Right hindlimb (tissue), 1 donor: ENCODE results near the gene TMEM82.
A peak's percentile ranks its signal among the peaks of the same experiment; 100 is the strongest.

Experiments
- DNase-seq: peaks from one replicate; pipeline ENCODE4 v3.0.0-alpha.2; 2018

The TMEM82 gene

GRCh38 chr1:15757575-15758342 lies 15.5 kb downstream of the TMEM82 start:
- no peak for DNase-seq

GRCh38 chr1:15758343-15758931 lies 16.1 kb downstream of the TMEM82 start, which contains the start of gene FBLIM1:
Gene FBLIM1 (plus strand): TSS chr1:15758795. CDS start chr1:15764984, 6,189 bp downstream.
- DNase-seq = no peak

- DNase-seq = no peak
Measured at GRCh38 chr1:15758953-15759661, 16.8 kb downstream of the TMEM82 start.

GRCh38 chr1:15760520-15761211 lies 18.4 kb downstream of the TMEM82 start:
- DNase-seq = peak; percentile 68

- no peak for DNase-seq
Measured at GRCh38 chr1:15761366-15762128, 19.2 kb downstream of the TMEM82 start.

- DNase-seq = no peak
Measured at GRCh38 chr1:15762546-15762945, 20.2 kb downstream of the TMEM82 start.

- DNase-seq = no peak
Measured at GRCh38 chr1:15764269-15764764, 22.0 kb downstream of the TMEM82 start.

GRCh38 chr1:15764890-15765289 lies 22.6 kb downstream of the TMEM82 start:
- DNase-seq = no peak

- no peak for DNase-seq
Measured at GRCh38 chr1:15765495-15766194, 23.3 kb downstream of the TMEM82 start.

GRCh38 chr1:15767941-15768340 lies 25.6 kb downstream of the TMEM82 start:
- DNase-seq = no peak

GRCh38 chr1:15768388-15768787 lies 26.1 kb downstream of the TMEM82 start:
- no peak for DNase-seq

GRCh38 chr1:15770313-15770962 lies 28.1 kb downstream of the TMEM82 start:
- DNase-seq = no peak

- DNase-seq = no peak
Measured at GRCh38 chr1:15771836-15772515, 29.7 kb downstream of the TMEM82 start.

GRCh38 chr1:15775706-15776105 lies 33.4 kb downstream of the TMEM82 start:
- no peak for DNase-seq

GRCh38 chr1:15777909-15778707 lies 35.8 kb downstream of the TMEM82 start:
- no peak for DNase-seq

GRCh38 chr1:15785683-15786082 lies 43.4 kb downstream of the TMEM82 start:
- no peak for DNase-seq

- DNase-seq = peak; percentile 41
Measured at GRCh38 chr1:15786581-15786980, 44.3 kb downstream of the TMEM82 start.

- no peak for DNase-seq
Measured at GRCh38 chr1:15788624-15789301, 46.5 kb downstream of the TMEM82 start.

GRCh38 chr1:15796086-15796462 lies 53.8 kb downstream of the TMEM82 start:
- DNase-seq = no peak
